Measurements from ENCODE around the gene SEC63.
"Not testable (repeated sequence)": the region's sequence is repeated elsewhere in the genome, so short reads cannot be mapped to it uniquely, and the experiment has no call there.

Gene SEC63

GRCh38 chr6:107926697-107927544, 31.1 kb downstream of the SEC63 start:
- not testable (repeated sequence) for DNase-seq

- no peak for DNase-seq
Observed at GRCh38 chr6:107917451-107918375, 40.3 kb downstream of the SEC63 start.

- not testable (repeated sequence) for DNase-seq
Observed at GRCh38 chr6:107916961-107917360, 41.0 kb downstream of the SEC63 start.

- no peak for DNase-seq
Observed at GRCh38 chr6:107911692-107912091, 46.3 kb downstream of the SEC63 start.

- no peak for DNase-seq
Observed at GRCh38 chr6:107894809-107895396, 63.1 kb downstream of the SEC63 start.

- not testable (repeated sequence) for DNase-seq
Observed at GRCh38 chr6:107890431-107890830, 67.6 kb downstream of the SEC63 start.

GRCh38 chr6:107885950-107886349, 72.1 kb downstream of the SEC63 start:
- not testable (repeated sequence) for DNase-seq

- no peak for DNase-seq
Observed at GRCh38 chr6:107879941-107880340, 78.1 kb downstream of the SEC63 start.

- DNase-seq: no peak
Observed at GRCh38 chr6:107877968-107878367, 80.0 kb downstream of the SEC63 start.

- DNase-seq: no peak
Observed at GRCh38 chr6:107871976-107872375, 86.0 kb downstream of the SEC63 start.

- DNase-seq: not testable (repeated sequence)
Observed at GRCh38 chr6:107871512-107871911, 86.5 kb downstream of the SEC63 start.

GRCh38 chr6:107871016-107871415, 87.0 kb downstream of the SEC63 start:
- no peak for DNase-seq

- no peak for DNase-seq
Observed at GRCh38 chr6:107870381-107870780, 87.6 kb downstream of the SEC63 start.

GRCh38 chr6:107869871-107870270, 88.1 kb downstream of the SEC63 start:
- no peak for DNase-seq

- no peak for DNase-seq
Observed at GRCh38 chr6:107868867-107869611, 89.0 kb downstream of the SEC63 start.

- DNase-seq: no peak
Observed at GRCh38 chr6:107867302-107867615, 90.7 kb downstream of the SEC63 start.

GRCh38 chr6:107866606-107867301, 91.3 kb downstream of the SEC63 start:
- DNase-seq: peak; percentile 9

GRCh38 chr6:107864226-107865127, 93.5 kb downstream of the SEC63 start:
- no peak for DNase-seq

GRCh38 chr6:107862383-107862782, 95.6 kb downstream of the SEC63 start:
- no peak for DNase-seq

GRCh38 chr6:107860963-107861362, 97.0 kb downstream of the SEC63 start:
- not testable (repeated sequence) for DNase-seq

- DNase-seq: peak; percentile 3
Observed at GRCh38 chr6:107860144-107860543, 97.9 kb downstream of the SEC63 start.

All from NCI-H1105 treated with DMSO at 0.1 percent for 48 hours (cell line).